ENCODE data around the gene DGKG.
A peak's percentile ranks its signal among the peaks of the same experiment; 100 is the strongest.

Gene DGKG

GRCh38 chr3:186273586-186273985, 88.4 kb downstream of the DGKG start:
- DNase-seq (ENCODE audit: low read depth): no peak

GRCh38 chr3:186270701-186271100, 91.3 kb downstream of the DGKG start:
- no peak for DNase-seq (ENCODE audit: low read depth)

GRCh38 chr3:186268616-186269448, 93.2 kb downstream of the DGKG start:
- DNase-seq (ENCODE audit: low read depth): no peak

GRCh38 chr3:186267758-186268157, 94.3 kb downstream of the DGKG start:
- DNase-seq (ENCODE audit: low read depth): no peak

GRCh38 chr3:186264608-186265400, 97.2 kb downstream of the DGKG start:
- DNase-seq (ENCODE audit: low read depth): no peak

- DNase-seq (ENCODE audit: low read depth): no peak
Measured at GRCh38 chr3:186261638-186262037, 100.4 kb downstream of the DGKG start.

GRCh38 chr3:186260726-186261125, 101.3 kb downstream of the DGKG start:
- no peak for DNase-seq (ENCODE audit: low read depth)

- peak; percentile 71 for DNase-seq (ENCODE audit: low read depth)
Measured at GRCh38 chr3:186259612-186260383, 102.2 kb downstream of the DGKG start.

GRCh38 chr3:186258968-186259367, 103.1 kb downstream of the DGKG start:
- DNase-seq (ENCODE audit: low read depth): no peak

GRCh38 chr3:186257866-186258265, 104.2 kb downstream of the DGKG start:
- no peak for DNase-seq (ENCODE audit: low read depth)

GRCh38 chr3:186255703-186256331, 106.2 kb downstream of the DGKG start:
- no peak for DNase-seq (ENCODE audit: low read depth)

- DNase-seq (ENCODE audit: low read depth): peak; percentile 29
Measured at GRCh38 chr3:186254676-186255650, 107.1 kb downstream of the DGKG start.

- DNase-seq (ENCODE audit: low read depth): no peak
Measured at GRCh38 chr3:186251948-186252619, 110.0 kb downstream of the DGKG start.

- no peak for DNase-seq (ENCODE audit: low read depth)
Measured at GRCh38 chr3:186248850-186249249, 113.2 kb downstream of the DGKG start.

GRCh38 chr3:186247821-186248814, 113.9 kb downstream of the DGKG start:
- DNase-seq (ENCODE audit: low read depth): no peak

GRCh38 chr3:186246941-186247340, 115.1 kb downstream of the DGKG start:
- DNase-seq (ENCODE audit: low read depth): no peak

- DNase-seq (ENCODE audit: low read depth): no peak
Measured at GRCh38 chr3:186244016-186244415, 118.0 kb downstream of the DGKG start.

- peak; percentile 63 for DNase-seq (ENCODE audit: low read depth)
Measured at GRCh38 chr3:186241910-186242821, 119.9 kb downstream of the DGKG start.
